HL-60 (cell line): ENCODE data around the gene TMPRSS2.

Experiments
- CTCF ChIP-seq: IDR thresholded peaks from one replicate; pipeline ENCODE4 v1.5.1; 2011; ENCODE audit warnings: low read length, control low read depth, inconsistent platforms; ENCODE audit not compliant: insufficient read depth
- POLR2AphosphoS5 ChIP-seq: IDR thresholded peaks from 2 replicates; pipeline ENCODE4 v1.6.1; 2012; ENCODE audit warnings: low read depth
- REST ChIP-seq: IDR thresholded peaks from 2 replicates; pipeline ENCODE4 v1.6.1; 2012; ENCODE audit warnings: low read depth; ENCODE audit not compliant: insufficient replicate concordance

- TF ChIP-seq CTCF (no peak), POLR2AphosphoS5 (no peak), REST (no peak)
Measured at GRCh38 chr21:41477641-41478318, 30.2 kb downstream of the TMPRSS2 start.
